Transverse colon (tissue), 4 donors: ENCODE results near the gene CD300E. TPM values are rescaled to one million over a fixed set of nuclear protein-coding genes. Genes with fewer than 3 reads are reported as not detected.

ENCODE experiments used
- DNase-seq: peaks from one replicate; pipeline ENCODE4 v3.0.0-alpha.2; 2019
- H3K27ac ChIP-seq, 4 donors: fragments of 200-600 bp; sonication (generic); 2 replicates each; pipeline ENCODE4 v1.5.1; 2016 to 2018; ENCODE audit warnings: inconsistent platforms in 4 of 4
- H3K27me3 ChIP-seq: fragments of 200-600 bp; sonication (generic); 2 replicates; pipeline ENCODE4 v1.5.1; 2017; ENCODE audit warnings: inconsistent platforms
- H3K36me3 ChIP-seq, 4 donors: fragments of 200-600 bp; sonication (generic); 2 replicates each; pipeline ENCODE4 v1.5.1; 2017 to 2019; ENCODE audit warnings: inconsistent platforms in 4 of 4
- H3K4me1 ChIP-seq, 4 donors: fragments of 200-600 bp; sonication (generic); 2 replicates each; pipeline ENCODE4 v1.5.1; 2017 to 2020; ENCODE audit warnings: inconsistent platforms in 4 of 4
- H3K4me3 ChIP-seq, 4 donors: fragments of 200-600 bp; sonication (generic); 1 replicate in 1 of 4; 2 replicates in 3 of 4; pipeline versions ENCODE4 v1.5.1 to v1.6.1; 2017 to 2019; ENCODE audit warnings: inconsistent platforms in 4 of 4
- H3K9me3 ChIP-seq, 2 donors: fragments of 200-600 bp; sonication (generic); 2 replicates each; pipeline ENCODE4 v1.5.1; 2017 to 2019; ENCODE audit warnings: inconsistent platforms in 2 of 2
- EP300 ChIP-seq: sonication (generic); formaldehyde crosslinking; IDR thresholded peaks from one replicate; pipeline ENCODE4 v1.6.1; 2017; ENCODE audit warnings: antibody characterized with exemption, low read depth
- POLR2A ChIP-seq: fragments of 450-650 bp; IDR thresholded peaks from one replicate; pipeline ENCODE4 v1.6.1; 2016; ENCODE audit warnings: antibody characterized with exemption, mild to moderate bottlenecking, moderate library complexity
- POLR2AphosphoS5 ChIP-seq, 3 donors: sonication (generic); formaldehyde crosslinking; IDR thresholded peaks; one replicate each; pipeline ENCODE4 v1.6.1; 2016; ENCODE audit warnings: antibody characterized with exemption in 3 of 3
- WGBS, 2 donors: methylation state at CpG; one replicate each; pipeline ENCODE4 v1.1.5; 2018; ENCODE audit warnings: low coverage in 1 of 2; 5-methylcytosine and 5-hydroxymethylcytosine counted together
- in situ Hi-C, 4 donors: fragments of 200-750 bp; cut with MboI; loops; one replicate each; pipeline versions ENCODE4 v1.15.0 to v1.15.1; 2017; ENCODE audit warnings: low sequenced_read_pairs in 3 of 4, low pct_ligation_motif_present in 1 of 4, low pct_unique_long_range_greater_than_20kb in 1 of 4
- intact Hi-C: fragments of 100-400 bp; cut with DNase I; formaldehyde crosslinking; loops from one replicate; pipeline ENCODE4 v1.15.1; 2023; ENCODE audit warnings: low total_unique reads
- total RNA-seq, 4 donors: library from RNA; depleted of rRNA; stranded (reverse); fragments of >200 nt; gene quantifications; one replicate each; pipeline ENCODE4 v1.1.0, GENCODE V29; 2016
- TF ChIP-seq, protein P1 (sequence below), 5 experiments: fragments of 200-600 bp in 3 of 5; fragments of 450-650 bp in 2 of 5; sonication (generic) in 3 of 5; IDR thresholded peaks; 1 replicate in 2 of 5; 2 replicates in 3 of 5; pipeline ENCODE4 v1.5.1; 2016 to 2017; ENCODE audit warnings: antibody characterized with exemption in 5 of 5, inconsistent platforms in 3 of 5, mild to moderate bottlenecking in 2 of 5, moderate library complexity in 1 of 5

CD300E gene
- total RNA-seq, 4 donors from 2014 or later: 0.14 to 0.32 TPM; not detected in 2

DNA sequence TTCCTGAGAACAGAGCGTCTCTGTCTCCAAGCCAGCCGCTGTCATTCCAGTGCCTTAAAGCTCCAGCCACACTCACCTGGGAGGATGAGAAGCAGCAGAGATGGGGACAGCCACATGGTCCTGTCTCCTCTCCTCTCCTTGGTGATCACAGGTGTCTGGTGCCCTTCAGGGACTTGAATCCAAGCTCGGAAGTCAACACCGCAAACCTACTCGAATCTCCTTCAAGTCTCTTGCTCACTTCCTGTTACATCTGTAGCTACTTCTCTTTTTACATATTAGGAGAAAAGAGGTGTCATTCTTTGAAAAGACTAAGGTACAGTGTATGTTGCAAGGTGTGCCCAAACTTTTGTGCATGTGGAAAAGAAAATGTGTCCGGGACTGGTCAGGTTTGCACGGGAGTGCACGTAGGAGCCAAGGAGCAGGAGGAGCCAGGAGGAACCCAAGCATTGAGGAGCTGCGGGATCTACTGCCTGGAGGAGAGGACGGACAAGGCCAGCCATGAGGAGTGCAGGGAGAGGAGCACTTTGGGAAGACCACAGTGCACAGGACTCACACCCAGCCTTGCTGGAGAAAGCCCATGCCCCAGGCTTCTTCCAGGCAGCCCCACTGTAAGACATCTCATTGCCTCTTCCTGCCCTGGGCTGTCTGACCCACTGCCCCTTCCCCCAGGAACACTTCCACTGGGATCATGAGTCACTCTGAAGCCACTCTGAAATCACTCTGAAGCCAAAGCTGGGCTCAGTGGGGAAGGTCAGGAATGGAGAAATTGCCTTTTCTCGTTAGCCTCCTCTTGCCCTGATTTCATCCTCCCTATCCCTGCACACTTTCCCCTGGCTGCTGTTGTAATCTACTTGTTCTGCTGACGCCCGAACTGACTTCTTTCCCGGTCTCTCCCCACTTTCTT, 31.2 kb downstream of the CD300E start, which contains the start of gene CD300LD:
TSS of gene CD300LD (minus strand) at position 197 of the 904 bp plus-strand sequence. CDS start at position 116, 81 bp downstream.
- WGBS, 2 donors: 78% methylated on average over 5 to 14 of the region's 14 CpGs

DNA sequence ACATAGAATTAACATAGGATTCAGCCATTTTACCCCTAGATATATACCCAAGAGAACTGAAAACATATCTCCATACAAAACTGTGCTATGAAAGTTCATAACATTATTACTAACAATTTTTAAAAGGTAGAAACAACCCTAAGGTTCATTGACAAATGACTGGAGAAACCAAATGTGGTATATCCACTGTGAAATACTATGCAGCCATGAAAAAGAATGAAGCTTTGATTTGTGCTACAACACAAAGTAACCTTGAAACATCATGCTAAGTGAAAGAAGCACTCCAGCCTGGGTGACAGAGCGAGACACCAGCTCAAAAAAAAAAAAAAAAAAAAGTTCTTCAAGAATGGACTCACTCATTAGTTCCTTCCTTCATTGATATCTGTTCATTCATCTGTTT, 32.0 kb downstream of the CD300E start:
- Histone ChIP-seq H3K4me1 (no peaks in the 10 kb centered on the region), H3K4me3 (no peak overlapping the region), H3K27me3 (no peaks in the 10 kb centered on the region), H3K9me3 (no peaks in the 10 kb centered on the region), H3K27ac (no peak overlapping the region), H3K36me3 (no peaks in the 10 kb centered on the region)
- in situ Hi-C loops: no loop called here
- WGBS, 2 donors: 78 to 100% methylated on average over 1 of the region's 1 CpG
- TF ChIP-seq EP300 (no peak), POLR2A (no peak)
- TF ChIP-seq, protein P1, sequence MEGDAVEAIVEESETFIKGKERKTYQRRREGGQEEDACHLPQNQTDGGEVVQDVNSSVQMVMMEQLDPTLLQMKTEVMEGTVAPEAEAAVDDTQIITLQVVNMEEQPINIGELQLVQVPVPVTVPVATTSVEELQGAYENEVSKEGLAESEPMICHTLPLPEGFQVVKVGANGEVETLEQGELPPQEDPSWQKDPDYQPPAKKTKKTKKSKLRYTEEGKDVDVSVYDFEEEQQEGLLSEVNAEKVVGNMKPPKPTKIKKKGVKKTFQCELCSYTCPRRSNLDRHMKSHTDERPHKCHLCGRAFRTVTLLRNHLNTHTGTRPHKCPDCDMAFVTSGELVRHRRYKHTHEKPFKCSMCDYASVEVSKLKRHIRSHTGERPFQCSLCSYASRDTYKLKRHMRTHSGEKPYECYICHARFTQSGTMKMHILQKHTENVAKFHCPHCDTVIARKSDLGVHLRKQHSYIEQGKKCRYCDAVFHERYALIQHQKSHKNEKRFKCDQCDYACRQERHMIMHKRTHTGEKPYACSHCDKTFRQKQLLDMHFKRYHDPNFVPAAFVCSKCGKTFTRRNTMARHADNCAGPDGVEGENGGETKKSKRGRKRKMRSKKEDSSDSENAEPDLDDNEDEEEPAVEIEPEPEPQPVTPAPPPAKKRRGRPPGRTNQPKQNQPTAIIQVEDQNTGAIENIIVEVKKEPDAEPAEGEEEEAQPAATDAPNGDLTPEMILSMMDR (IDR thresholded peaks at IDR 0.05): no peak
- intact Hi-C loops: no loop called here
- DNase-seq: no peak

More for the DNA sequence above, 31.2 kb downstream of the CD300E start, which contains the start of gene CD300LD:
- Histone ChIP-seq H3K27me3 (no peaks in the 10 kb centered on the region), H3K4me1 (no peaks in the 10 kb centered on the region), H3K36me3 (no peaks in the 10 kb centered on the region), H3K27ac (no peak within 1 kb of the TSS), H3K9me3 (no peaks in the 10 kb centered on the region), H3K4me3 (no peak within 1 kb of the TSS)
- in situ Hi-C loops: no loop called here
- intact Hi-C loops: no loop called here
- DNase-seq: no peak
- TF ChIP-seq POLR2AphosphoS5 (IDR thresholded peaks at IDR 0.05): no peak
- no peak for TF ChIP-seq EP300

DNA sequence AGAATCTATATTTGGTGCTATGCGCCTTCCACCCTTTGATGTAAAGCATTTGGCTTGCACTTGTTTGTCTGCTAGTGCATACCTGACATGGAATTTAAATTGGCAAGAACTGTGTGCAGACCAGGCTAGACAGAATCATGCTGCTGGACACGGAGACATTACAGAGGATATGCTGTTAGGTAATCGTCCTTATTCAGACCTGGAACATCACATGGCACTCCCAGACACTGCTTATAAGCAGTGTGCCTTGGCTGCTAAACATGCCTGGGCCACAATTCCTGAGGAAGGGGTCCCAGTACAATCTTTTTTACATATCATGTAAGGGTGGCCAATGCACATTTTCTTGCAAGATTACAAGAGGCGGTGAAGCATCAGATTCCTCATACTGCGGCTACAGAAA, 37.8 kb downstream of the CD300E start:
- intact Hi-C loops: no loop called here
- H3K27me3 ChIP-seq: no peaks in the 10 kb centered on the region
- in situ Hi-C loops: no loop called here
- WGBS, 2 donors: 70 to 82% methylated on average over 2 to 5 of the region's 5 CpGs
- H3K27ac ChIP-seq: no peak overlapping the region
- no peak for TF ChIP-seq EP300
- TF ChIP-seq POLR2AphosphoS5 (IDR thresholded peaks at IDR 0.05): no peak
- no peak for TF ChIP-seq POLR2A
- TF ChIP-seq, protein P1 (IDR thresholded peaks at IDR 0.05): no peak
- no peak overlapping the region for H3K4me3 ChIP-seq
- H3K9me3 ChIP-seq: no peaks in the 10 kb centered on the region
- no peaks in the 10 kb centered on the region for H3K36me3 ChIP-seq
- DNase-seq: no peak
- H3K4me1 ChIP-seq: no peaks in the 10 kb centered on the region

DNA sequence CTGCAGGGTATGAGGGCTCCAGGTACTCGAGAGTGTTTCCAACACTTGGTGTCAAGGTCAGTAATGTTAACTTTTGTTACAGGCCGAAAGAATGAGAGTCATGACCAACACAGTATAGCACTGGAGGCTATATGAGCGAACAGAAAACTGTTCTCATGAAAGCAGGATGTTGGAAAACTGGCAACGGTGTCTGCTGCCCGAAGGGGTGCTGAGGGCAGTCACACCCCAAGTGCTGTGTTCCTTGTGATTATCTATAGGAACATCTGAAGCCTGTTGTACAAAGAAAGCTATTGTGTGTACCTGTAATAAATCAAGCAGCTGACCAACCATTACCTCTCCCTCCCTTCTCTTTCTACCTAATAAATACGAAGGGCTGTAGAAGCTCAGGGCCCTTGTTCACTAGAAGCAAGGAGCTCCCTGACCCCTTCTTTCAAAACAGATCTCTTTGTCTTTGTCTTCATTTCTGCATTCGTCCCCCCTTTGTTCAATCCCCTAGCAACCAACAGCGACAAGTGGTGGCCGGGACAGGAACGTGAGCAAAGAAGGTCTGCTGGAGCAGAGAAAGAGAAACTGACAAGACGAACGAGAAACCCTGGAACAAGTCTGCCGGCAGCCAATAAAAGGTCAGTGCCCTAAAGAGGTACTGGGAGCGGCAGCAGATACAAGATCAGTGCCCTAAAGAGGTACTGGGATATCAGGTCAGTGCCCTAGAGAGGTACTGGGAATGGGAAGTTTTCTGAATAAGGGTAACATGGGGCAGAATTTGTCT, 39.1 kb downstream of the CD300E start:
- no peak overlapping the region for H3K4me3 ChIP-seq
- no peaks in the 10 kb centered on the region for H3K9me3 ChIP-seq
- no peaks in the 10 kb centered on the region for H3K4me1 ChIP-seq
- in situ Hi-C loops (no loop called here), intact Hi-C loops (no loop called here)
- no peak overlapping the region for H3K27ac ChIP-seq
- DNase-seq: no peak
- no peaks in the 10 kb centered on the region for H3K27me3 ChIP-seq
- no peak for TF ChIP-seq POLR2AphosphoS5 (IDR thresholded peaks at IDR 0.05)
- TF ChIP-seq, protein P1 (IDR thresholded peaks at IDR 0.05): no peak
- TF ChIP-seq EP300: no peak
- no peak for TF ChIP-seq POLR2A
- no peaks in the 10 kb centered on the region for H3K36me3 ChIP-seq
- WGBS, 2 donors: 56 to 63% methylated on average over 13 to 14 of the region's 14 CpGs
